HG02588 (cell line): ENCODE results near the gene CACNA1F.

Source experiments
- ATAC-seq: cut with Tn5 transposase; IDR thresholded peaks from one replicate; pipeline ENCODE4 v1.9.1; 2021; ENCODE audit warnings: mild to moderate bottlenecking, moderate library complexity; ENCODE audit not compliant: unreplicated experiment

CACNA1F gene

DNA sequence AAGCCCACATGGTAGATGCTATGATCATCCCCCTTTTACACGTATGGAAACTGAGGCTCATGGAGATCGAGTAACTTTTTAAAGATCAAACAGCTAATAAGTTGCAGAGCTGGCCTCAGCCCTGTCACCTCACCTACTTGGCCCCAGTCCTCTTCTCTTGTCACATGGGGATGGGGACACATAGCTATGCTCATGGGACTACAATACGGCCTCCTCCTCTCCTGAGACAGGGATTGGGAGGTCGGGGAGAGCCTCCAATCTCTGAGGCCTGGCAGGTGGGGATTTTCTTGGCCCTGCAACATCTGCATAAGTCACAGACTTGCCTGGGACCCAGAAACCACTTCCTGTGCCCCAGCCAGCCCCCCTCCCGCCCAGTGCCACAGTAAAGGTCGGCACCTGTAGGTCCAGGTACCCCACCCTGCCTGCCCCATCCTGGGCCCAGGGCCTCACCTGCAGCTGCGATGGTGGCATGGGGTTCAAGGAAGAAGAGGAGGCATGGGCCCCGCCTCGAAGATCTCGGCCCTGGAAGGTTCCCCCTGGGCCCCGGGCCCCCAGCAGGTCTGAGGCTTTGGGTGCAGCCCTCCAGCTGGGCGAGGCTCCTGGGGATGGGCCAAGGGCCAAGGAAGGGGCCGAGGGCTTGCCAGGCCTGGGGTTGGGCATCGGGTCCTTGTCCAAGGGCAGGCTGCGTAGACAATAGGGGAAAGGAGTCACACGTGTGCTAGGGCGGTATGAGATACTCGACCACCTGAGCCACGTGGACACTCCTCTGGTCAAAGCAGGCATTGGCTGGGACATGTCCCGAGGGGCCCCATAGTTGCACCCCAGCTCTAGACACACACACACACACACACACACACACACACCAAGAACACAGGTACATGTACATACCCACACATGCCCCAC, 25.0 kb upstream of the CACNA1F start:
- no peak for ATAC-seq

DNA sequence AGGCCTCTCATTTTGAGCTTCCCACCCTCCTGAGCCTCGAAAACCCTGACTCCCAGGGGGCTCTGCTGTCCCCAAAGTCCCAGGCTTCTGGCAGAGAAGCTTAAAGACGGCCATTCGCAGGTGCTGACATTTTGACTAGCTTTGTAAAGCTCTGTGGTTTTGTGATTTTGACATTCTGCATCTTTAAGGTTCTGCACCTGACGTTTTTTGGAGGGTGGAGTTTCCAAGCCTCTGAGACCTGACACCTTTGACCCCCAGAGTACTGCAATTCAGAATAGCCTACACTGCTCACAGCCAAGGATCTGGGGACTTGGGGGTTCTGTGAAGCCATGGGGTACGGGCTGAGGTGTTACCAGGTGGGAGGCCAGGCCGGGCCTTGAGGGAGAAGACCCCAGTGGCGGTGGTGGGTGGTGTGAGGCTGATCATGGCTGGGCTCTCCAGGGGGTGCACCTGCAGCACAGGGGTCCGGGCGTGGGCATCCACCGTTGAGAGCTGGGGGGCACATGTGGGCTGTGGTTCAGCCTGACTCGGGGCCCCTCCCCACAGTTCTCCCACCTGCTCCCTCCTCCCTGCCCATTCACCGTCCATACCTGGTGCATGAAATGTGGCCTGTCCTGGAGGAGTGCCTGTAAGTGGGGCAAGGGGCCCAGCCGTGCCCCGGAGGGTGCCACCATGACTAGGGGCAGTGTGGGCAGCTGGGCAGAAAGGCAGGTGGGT, 24.1 kb upstream of the CACNA1F start:
- no peak for ATAC-seq

DNA sequence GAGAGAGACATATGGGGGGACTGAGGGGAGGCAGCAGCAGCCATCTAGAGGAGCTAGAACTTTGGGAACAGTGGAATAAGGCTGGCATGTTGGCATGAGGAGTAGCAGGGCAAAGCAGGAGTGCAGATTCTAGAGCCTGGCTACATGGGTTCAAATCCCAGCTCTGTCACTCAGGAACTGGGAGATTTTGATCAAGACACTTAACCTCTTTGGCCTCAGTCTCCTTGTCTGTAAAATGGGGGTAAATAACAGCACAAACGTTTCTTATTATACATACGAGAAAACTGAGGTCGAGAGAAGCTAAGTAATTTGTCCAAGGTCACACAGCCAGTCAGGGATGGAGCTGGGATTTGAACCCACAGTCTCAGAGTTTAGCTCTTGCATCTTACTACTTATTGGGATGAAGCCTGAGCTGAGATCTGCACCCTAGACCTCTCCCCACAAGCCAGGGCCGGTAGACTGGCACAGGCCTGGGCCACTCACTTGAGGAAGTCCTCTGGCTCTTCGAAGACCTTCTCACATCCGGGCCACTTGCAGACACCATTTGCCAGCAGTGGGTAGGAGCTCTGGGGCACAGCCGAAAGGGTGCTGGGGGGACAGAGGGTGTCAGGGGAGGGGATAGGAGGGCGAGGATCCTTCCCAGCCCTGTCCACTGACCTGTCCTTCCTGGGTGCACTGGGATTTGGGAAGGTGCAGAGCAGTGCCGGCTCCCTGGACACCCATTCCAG, 23.3 kb upstream of the CACNA1F start:
- no peak for ATAC-seq

DNA sequence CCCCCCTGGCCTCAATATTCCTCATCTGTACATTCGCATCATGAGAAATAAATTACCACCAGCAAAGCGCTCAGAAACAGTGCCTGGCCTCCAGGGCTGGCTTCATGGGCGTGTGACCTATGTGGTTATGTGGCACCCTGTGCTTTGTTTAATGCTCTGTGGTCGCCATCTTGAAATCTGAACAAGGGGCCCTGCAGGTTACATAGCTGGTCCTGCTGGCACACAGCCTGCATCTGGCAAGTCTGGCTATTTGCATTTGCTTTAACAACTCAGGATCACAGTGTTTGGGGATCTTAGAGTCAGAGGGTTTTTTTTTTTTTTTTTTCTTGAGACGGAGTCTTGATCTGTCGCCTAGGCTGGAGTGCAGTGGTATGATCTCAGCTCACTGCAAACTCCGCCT, 21.5 kb upstream of the CACNA1F start:
- no peak for ATAC-seq

DNA sequence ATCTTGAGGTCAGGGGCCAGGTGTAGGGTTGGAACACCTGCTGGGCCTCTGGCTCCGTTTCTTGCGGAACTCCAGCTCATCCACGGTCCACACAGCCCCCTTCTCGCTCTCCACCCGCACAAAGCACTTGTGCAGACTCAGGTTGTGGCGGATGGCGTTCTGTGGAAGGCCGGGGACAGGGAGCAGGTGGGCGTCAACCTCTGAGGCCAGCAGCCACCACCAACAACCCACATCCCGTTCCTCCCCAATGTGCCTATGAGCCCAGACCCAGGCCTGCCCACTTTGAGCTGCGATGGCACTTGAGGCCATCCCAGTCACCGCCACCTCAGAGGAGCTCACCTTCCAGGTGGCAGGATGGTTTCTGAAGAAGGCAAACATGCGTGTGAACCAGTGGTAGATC, 18.2 kb upstream of the CACNA1F start:
- no peak for ATAC-seq

DNA sequence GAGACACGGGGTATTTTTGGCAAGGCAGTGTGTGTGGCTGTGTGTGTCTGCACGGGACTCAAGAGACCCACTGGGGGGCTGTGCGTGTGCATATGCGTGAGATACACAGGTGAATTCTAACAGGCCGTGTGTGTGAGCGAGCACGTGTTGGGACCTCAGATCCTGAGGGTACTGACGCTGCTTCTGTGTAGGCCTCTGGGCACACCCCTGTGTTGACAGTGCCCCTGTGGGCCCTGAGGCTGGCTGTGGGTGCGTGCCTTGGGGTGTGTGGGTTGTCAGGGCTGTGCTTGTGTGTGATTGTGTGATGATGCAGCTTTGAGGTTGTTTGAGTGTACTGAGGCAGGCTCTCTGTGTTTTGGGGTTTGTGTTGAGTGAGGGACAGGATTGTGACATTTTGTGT, 17.4 kb upstream of the CACNA1F start:
- ATAC-seq: no peak

DNA sequence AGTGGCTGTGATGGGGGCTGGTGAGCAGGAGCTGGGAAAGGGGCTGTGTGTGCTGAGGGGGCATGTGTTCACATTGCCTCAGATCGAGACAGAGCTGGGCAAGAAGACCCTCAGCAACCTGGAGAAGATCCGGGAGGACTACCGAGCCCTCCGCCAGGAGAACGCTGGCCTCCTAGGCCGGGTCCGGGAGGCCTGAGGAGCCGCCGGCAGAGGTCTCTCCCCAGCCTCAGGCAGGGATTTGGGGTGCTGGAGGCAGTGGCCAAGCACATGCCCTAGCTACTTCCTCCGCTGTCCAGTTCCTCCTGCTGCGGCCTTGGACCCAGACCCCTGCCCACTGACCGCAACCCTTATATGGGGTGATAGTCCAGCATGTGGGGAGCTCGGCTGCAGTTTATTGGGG, 16.9 kb upstream of the CACNA1F start:
- no peak for ATAC-seq

DNA sequence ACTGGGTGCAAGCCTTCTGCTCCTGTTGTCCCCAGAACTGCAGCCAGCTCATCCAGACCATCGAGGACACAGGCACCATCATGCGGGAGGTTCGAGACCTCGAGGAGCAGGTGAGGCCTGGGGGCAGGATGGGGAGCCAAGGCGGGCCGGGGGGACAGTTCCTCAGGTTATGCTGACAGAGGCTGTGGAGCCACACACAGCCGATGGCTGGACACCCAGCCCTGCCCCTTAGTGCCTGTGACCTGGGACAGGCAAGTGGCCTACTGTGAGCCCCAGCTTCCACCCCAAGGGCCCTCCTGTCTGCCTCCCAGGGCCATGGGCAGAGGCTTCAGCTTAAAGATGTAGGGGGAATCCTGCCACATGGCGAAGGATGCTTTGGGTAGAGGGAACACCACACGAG, 16.5 kb upstream of the CACNA1F start:
- no peak for ATAC-seq

DNA sequence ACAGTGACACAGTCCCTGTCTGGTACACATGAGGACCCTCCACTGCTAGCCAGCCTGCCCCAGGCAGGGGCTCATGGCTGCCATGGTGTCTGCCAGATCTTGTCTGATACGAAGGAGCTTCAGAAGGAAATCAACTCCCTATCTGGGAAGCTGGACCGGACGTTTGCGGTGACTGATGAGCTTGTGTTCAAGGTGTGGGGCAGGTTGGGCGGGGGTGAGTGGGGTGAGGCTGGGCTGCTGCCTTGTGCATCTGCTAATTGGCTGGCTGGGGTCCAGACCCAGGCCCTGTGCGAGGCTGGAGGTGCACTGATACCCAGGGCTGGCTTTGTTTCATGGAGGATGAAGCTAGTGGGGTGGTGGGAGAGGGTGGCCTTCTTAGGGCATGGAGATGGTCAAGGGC, 15.9 kb upstream of the CACNA1F start:
- no peak for ATAC-seq

DNA sequence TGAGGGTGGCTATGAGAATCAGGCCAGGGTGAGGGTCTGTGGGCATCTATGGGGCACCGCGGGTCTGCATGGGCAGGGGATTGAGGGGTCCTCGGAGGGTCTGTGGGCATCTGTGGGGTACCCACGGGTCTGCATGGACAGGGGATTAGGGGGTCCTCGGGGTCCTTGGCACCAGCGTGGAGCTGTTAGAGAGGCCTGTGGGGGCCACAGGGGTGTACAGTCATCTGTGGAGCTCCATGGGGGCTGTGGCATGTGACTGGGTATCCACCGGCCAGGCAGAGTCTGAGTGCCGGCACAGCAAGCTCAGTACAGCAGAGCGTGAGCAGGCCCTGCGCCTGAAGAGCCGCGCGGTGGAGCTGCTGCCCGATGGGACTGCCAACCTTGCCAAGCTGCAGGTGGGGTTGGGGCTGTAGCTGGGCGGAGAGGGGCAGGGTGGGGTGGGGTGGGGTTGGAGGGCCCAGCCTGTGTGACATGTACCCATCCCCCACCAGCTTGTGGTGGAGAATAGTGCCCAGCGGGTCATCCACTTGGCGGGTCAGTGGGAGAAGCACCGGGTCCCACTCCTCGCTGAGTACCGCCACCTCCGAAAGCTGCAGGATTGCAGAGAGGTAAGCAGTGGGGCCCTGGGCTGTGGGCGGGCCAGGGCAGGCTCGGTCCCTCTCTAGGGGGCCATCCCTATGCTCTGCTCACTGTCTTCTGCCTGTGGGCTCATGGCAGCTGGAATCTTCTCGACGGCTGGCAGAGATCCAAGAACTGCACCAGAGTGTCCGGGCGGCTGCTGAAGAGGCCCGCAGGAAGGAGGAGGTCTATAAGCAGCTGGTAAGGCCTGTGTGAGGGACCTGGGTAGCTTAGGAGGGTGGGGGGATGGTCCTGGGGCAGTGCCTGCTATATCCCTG, 15.0 kb upstream of the CACNA1F start:
- no peak for ATAC-seq

DNA sequence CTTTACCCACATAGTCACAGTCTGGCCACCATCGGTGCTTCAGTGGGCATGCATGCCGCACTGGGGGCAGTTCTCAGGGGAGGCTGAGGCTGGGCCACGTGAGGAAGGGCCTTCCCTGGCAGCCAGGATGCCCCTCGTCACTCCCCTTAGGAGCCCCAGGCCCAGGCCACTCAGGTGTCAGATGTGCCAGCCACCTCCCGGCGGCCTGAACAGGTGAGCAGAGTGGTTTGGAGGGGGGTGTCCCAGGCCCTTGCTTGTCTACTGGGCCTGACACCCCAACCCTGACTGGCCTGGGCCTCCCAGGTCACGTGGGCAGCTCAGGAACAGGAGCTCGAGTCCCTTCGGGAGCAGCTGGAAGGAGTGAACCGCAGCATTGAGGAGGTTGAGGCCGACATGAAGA, 14.2 kb upstream of the CACNA1F start:
- no peak for ATAC-seq

DNA sequence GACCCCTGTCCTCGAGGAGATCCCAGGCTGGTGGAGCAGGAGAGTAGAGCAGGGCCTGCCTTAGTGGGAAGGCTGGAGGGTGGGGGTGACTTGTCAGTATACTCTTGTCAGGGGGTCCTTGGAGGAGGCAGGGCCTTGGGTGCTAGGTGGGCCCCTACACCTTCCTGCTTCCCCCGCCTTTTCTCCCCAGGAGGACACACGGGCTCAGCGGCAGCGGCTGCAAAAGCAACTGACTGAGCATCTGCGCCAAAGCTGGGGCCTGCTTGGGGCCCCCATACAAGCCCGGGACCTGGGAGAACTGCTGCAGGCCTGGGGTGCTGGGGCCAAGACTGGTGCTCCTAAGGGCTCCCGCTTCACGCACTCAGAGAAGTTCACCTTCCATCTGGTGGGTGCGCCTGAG, 13.4 kb upstream of the CACNA1F start:
- ATAC-seq: no peak

DNA sequence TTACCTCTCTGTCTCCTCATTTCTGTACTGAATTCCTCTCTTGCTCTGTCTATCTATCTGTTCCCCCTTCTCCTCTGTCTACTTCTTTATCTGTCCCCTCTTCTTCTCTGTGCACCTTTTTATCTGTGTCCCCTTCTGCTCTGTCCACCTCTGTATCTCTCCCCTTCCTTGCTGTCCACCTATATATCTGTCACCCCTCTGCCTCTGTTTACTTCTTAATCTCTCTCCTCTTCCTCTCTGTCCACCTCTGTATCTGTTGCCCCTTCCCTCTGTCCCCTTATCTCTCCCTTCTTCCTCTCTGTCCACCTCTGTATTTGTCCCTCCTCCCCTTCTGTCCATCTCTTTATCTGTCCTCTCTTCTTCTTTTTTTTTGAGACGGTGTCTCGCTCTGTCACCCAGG, 11.1 kb upstream of the CACNA1F start:
- ATAC-seq: no peak

DNA sequence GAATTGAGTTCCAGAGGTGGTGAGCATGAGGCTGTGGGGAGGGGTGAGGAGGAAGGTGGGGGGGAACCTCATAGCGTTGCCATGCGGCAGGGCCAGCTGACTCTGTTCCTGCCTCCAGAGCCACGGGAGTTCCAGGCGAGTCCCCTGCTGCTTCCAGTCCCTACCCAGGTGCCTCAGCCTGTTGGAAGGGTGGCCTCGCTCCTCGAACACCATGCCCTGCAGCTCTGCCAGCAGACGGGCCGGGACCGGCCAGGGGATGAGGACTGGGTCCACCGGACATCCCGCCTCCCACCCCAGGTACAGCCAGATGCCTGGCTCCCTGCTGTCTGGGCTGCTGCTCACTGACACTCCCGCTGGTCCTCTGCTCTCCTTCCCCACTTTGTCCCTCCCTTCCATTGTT, 10.0 kb upstream of the CACNA1F start:
- no peak for ATAC-seq

DNA sequence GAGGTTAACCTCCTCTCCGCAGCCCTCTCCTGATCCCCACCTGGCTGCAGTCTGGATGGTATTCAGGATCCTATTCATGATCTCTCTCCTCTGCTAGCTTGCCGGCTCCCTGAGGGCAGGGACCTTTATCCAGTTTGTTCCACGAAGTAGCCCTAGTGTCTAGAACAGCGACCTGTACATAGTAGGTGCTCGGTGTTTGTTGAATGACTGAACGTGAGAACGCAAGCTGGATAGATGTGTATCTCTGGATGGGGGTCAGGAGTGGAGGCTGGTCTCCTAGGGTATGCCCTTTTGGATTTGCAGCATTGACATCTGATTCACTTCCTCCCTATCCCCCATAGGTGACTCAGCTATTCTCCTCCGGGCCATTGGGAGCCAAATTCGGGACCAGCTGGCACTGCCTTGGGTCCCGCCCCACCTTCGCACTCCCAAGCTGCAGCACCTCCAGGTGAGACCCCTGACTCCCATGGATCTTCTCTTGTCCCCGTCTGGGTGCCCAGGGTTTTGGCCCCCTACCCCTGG, 9.5 kb upstream of the CACNA1F start:
- ATAC-seq: no peak

DNA sequence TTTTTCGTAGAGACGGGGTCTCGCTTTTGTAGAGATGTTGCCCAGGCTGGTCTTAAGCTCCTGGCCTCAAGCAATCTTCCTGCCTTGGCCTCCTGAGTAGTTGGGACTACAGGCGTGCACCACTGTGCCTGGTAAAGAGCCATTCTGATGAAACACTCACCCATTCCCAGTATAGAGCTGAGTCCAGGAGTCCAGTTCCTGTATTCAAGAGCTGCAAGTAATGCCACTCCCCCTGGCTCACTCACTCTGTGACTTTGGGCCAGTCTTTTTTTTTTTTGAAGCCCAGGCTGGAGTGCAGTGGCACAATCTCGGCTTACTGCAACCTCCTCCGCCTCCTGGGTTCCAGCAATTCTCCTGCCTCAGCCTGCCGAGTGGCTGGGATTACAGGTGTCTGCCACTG, 5.6 kb upstream of the CACNA1F start:
- ATAC-seq: no peak

DNA sequence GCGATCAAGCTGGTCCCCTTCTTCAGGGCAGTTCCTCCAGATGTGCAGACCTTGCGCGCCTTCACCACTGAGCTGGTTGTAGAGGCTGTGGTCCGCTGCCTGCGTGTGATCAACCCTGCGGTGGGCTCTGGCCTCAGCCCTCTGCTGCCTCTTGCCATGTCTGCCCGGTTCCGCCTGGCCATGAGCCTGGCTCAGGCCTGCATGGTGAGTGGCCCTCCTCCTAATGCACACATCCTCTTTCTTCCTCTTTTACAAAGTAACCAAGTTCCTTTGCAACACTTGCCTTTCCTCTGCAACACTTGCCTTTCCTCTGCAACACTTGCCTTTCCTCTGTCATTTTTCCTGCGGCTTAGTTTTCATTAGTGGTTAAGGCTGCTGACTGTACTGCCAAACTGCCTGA, 3.9 kb upstream of the CACNA1F start:
- ATAC-seq: no peak

DNA sequence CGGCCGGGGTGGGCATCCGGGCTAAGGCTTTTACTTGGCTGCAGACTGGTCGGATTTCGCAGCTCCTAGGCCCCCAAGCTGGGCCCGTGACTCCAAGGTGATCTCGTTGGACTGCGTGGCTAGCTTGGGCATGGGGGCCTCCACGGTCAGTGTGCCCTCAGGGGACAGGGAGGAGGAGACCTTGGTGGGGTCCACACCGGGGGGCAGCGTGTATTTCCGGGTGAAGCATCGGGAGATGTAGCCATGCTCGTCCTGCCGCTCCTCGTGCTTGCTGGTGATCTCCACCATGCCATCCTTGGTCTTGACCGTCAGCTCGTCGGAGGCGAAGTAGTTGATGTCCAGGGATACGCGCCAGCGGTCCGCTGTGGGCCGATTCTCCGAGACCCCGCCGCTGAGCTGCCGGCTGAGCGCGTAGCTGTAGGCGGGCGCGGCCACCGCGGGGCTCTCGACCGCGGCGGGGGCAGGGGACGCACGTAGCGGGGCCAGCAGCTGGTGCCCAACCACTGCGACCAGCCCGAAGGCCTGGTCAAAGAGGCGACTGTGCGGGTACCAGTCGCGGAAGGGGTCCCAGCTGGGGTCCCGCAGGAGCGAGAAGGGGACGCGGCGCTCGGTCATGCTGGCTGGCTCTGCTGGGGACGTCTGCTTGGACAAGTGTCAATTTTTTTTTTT, 881 bp upstream of the CACNA1F start:
- ATAC-seq: no peak

DNA sequence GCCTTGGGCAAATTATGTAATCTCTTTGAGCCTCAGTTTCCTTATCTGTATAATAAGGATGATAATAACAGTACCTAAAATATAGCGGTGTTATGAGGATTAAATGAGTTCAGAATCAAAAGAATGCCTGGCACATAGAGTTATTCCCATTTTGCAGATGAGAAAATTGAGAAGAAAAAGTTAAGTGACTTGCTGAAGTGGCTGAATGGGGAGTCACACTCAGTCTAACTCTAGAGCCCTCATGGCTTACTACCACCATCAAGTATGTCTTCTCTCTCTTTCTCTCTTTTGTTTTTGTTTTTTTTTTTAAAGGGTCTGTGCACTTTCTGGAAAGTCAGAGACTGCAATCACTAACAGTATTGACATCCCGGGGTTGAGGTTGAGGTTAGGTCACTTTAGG, 615 bp downstream of the CACNA1F start:
- ATAC-seq: no peak
